ENCODE measurements around the gene LIN7A.

GRCh38 chr12:80763874-80764273 is 173.9 kb downstream of the LIN7A start:
- TF ChIP-seq CTCF (IDR thresholded peaks at IDR 0.05) (peak; percentile 80), EZH2 (IDR thresholded peaks at IDR 0.05) (no peak)
